DMS53 (cell line): Measurements from ENCODE around the gene GPC3.

Experiments used
- DNase-seq: peaks from one replicate; lab custom pipeline; 2025; lab: John Stamatoyannopoulos, UW

GPC3 gene

DNA sequence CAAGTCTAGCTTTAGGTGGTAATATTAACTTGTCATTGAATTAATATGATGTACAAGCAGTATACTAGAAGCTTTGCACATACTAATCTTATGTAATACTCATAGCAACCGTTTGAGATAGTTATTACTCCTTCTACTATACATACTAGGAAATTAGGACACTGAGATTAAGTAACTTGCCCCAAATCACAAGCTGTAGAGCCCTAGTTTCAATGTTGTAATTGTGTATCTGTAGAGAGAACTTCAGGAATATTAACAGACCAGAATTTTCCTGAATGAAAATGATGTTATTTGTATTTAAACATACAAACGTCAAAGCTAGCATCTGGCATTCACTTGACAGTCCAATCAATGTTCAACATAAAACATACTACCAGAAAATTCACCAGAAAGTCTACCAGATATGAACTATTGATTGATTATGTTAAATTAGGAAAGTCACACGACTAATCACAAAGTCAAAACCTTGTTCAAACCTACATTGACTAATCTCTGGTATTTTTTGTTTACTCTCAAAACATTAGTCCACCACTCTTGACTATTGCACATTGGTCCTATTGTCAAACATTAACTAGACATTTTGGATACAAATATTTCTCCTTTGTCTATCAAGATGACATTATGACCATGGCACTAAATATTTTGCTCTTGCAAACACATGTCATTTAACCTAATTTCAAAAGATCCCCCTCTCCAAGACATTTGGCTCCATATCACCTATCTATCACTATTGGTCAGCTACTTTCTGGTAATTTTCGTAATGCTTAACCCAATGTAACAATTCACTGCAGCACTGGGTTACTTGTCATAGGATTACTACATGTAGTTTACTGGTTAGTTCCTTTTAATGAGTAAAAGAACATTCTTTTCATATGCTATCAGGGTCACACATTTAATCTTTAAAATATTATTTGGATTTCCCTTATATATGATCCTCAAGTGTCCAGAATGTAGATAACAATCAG, 100.7 kb downstream of the GPC3 start:
- DNase-seq, result peak; percentile 41

DNA sequence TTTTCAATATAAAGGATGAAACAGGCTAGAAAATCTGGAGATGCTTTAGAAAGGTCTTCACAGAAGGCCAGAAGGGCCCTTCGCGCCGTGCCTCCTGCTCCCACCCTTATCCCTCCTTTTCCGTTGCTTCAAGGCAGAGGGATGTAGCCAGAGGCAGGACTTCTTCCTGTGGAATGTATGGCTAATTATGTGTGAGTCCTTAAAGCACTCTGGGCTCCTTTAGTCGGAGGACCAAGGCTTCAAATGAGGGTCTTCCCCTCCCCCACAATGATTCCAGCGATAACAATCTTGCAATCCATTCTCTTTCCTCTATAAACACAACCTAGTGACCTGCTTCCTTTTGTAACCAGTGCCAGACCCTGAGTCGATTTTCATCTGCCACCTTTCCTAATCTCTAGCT, 103.5 kb downstream of the GPC3 start:
- DNase-seq, result no peak

DNA sequence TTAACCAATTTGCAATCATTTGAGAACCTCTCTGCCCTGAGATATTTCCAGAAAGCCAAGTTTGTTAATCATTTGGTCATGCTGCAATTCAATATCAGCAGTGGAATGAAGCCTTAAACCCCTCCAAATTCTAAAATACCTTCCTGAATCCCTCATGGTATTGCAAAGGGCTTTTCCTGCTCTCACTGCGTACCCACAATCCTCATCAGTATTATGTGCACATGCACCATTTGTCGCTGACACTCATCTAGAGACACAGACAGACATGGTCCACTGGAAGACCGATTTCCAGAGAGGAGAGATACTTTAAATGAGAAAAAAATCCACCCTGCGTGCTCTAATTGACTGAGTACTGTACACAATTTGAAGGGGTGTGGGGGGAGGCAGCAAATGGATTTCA, 104.4 kb downstream of the GPC3 start:
- DNase-seq, result no peak

DNA sequence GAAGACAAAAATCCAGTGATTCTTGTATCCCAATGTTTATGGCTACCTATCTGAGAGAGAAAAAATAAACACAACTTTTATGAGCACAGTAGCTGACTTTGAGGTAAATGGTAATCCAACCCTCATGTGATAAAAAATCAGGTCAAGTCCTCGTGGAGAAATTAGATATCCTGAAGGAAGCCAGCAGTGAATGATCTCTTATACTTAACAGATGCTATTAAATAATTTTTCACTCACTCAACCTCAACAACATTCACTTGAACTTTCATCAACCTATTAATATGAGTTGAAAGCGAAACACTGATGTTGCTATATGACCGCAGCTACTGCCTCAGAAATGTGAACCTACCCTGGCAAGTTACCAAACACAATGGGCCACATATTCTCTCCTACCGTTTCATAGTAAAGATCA, 105.4 kb downstream of the GPC3 start:
- no peak for DNase-seq

DNA sequence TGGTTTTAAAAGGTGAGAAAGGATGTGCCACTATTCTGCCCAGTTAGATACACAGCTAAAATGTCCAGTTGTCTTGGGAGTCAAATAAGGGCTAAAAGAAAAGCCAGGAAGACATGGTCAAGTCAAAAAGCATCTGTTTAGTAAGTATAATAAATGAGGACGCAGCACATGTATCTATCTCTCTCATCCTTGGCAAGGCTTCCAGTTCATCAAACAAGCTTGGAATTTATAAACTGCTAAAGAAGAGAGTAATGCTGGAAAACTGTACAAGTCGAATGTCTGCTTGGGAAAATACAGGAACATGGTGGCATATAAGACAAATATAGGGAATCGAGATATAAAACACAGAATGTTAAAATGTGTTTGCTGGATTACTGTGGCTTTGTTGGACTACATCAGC, 106.7 kb downstream of the GPC3 start:
- no peak for DNase-seq

DNA sequence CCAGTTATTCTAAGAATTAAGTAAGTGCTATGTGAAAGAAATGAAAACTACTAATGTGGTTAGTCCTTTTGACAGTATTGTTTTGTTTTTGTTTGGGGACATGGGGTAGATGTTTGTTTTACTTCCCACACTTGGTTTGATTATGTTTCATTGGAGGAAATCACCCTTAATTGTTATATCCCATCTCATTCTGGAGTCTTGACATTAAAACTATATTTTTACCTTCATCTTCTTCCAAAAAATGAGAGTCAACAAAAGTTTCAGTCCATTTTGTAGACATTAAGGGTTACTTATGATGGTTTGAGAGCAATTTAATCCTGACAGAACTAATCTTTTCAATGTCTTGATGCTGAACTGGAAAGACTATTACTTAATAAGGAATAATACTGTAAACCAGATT, 108.7 kb downstream of the GPC3 start:
- no peak for DNase-seq

DNA sequence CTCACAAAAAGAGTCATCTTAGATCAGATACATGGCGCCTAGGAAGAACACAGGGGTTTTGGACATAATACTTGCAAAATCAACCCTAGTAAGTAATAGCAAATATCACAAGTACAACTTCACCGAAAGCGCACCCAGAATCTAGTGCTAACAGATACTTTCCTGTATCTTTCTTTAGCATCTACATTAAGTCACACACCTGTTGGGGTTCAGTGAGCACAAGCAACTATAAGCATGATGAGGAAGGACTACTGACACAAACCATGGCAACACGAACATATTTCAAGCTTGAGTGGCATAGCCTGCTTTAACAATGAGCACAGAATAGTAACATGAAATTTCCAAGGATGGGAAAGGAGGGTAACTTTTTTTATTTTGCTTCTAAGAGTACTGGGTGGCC, 116.1 kb downstream of the GPC3 start:
- DNase-seq, result no peak

DNA sequence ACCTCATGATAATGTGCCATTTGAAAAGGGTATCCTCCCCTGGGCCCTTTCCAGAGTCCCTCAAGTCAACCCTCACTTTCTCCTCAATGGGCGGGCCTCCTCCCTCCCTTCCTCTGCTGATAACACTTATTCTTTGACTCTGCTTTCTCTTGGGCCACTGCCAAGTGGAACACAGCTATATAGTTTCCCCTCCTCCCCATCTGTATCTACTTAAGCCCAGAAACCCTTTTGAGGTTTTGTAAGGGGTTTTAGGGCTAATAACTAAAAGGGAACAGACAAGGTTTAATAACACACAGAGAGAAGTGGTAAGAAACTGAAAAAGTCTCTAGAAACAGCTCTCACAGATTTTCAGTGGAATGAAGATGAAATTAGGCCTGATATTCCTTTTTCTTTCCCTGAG, 116.7 kb downstream of the GPC3 start:
- no peak for DNase-seq

DNA sequence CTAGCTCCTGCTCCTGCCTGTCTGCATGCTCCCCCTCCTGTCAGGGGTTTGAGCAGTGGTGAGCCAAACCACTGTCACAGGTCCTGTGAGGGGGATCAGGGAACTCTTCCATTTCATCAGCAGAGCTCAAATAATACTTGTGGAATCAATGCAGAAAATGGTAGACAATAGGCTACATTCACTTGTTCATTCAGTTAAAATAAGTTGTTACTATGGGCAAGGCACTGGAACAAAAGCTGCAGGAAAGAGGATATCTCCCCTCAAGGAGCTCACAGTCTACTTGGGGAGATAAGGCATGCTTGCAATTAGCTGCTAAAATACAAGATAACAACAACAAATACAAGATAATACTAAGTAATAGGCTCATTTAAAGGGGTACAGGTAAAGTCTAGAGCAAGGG, 117.1 kb downstream of the GPC3 start:
- DNase-seq, result no peak

DNA sequence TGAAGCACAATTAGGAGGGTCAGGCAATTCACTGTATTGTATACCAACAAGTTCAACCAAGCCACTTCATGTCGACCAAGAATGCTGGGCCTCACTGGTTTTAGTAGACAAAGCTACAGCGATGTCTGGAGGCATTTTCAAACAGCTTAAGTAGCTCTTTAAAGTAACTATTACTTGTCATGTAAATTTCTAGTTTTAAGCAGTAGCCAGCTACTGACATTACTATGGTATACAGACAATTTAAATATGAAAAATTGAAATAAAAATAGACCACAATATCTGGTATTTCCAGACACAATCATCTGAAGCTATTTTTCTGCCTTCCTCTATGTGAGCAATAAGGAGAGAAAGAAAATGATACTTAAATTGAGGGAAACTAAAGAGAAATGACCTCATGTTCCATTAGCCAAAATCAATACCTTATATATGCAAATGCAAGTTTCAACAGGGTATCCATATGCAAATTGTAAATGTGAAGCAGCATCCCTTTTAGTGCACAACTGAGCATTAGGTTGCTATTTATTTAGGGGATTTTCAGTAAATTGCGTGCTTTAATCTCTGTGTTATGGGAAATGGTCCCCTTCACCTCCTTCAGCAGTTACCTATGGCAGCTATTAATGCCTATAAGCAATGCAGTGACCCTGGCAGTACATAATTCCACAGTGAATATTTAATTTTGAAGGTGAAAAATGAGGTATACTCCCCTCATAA, 119.5 kb downstream of the GPC3 start:
- no peak for DNase-seq

DNA sequence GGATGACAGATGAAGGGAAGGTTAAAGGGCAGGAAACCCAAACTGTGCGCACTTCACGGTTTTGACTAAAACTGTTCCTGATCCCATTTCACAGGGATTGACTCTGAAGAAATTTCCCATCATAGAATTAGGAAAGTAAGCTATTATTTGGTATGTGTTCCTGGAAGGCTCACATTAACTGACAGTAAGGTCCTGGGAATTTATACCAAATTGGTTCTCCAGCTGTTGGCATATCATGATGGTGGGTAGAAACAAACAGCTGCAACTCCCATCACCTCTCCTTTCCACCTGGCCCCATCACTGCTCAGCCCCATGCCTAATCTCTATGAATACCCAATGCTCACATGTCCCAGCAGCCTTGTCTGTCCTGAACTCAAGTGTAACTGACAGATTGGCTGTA, 121.2 kb downstream of the GPC3 start:
- DNase-seq, result no peak

DNA sequence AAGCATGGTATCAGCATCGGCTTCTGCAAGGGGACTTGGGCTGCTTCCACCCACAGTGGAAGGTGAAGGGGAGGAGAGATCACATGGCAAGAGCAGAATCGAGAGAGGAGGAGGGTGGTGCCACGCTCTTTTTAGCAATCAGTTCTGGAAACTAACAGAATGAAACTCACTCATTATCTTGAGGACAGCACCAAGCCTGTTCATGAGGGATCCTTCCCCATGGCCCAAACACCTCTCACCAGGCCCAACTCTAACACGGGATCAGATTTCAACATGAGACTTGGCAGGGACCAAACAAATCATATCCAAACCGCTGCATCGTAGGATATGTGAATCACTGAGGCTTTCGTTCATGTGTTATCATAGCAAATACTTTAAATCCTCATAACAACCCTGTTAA, 125.5 kb downstream of the GPC3 start:
- DNase-seq, result peak; percentile 53

DNA sequence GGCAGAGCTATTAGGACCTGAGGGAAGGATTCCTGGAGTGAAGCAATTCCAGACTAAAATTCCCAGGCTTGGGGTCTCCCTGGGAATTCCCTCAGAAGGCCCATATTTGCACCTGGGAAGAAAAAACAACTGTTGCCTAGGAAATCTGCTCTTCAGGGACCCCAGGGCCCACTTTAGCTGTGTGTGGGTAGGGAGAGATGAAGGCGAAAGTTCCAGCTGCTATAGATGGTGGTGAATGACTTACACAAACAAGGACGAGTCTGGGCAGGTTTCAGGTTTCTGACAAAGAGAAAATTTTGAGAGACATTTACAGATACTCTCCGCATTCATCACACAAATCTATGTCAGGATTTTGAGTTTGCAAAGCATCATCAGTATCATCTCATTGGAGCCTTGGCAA, 126.1 kb downstream of the GPC3 start:
- DNase-seq, result peak; percentile 61

DNA sequence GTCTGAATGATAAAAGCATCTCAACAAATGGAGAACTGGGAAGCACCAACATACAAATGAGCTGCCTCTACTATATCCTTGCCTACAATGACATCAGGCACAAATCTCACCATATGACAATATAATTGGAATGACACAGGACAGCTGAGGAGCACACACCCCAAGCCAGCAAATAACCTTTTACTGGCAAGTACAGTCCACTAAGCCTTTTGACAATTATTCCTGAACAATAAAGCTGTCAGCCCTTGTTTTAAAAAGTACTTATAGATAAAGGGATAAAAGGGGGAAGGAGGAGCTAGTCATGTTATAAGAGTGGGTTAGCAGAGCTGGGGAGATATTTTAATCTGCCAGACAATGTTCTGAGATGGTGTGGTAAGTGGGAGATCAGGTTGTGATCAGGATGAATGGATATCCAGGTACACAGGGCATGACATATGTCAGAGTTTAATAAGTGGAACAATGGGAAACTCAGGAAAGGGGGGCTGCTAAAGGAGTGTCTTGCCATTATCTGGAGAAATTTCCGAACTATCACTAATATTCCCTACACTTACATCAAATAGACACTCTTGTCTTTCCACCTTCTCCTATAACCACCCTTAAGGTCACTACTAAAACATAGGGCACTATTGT, 127.6 kb downstream of the GPC3 start:
- no peak for DNase-seq

DNA sequence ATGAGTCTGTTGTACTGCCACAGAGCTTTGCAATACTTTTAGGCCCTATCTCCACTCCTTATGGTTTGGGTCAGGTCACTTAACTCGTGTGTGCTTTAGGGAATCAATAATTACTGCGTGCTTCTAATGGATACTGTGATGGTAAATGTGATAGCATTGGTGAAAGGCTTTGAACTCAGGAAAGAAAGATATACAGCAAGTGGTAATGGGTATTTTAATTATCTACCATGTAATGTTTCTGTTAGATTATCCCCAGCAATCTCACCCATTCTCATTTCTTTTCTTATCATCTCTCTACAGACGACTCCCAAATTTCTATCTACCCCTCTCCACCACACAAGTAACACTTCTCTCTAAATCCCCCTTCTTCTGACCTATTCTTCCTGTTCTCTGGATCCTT, 128.6 kb downstream of the GPC3 start:
- DNase-seq, result no peak

DNA sequence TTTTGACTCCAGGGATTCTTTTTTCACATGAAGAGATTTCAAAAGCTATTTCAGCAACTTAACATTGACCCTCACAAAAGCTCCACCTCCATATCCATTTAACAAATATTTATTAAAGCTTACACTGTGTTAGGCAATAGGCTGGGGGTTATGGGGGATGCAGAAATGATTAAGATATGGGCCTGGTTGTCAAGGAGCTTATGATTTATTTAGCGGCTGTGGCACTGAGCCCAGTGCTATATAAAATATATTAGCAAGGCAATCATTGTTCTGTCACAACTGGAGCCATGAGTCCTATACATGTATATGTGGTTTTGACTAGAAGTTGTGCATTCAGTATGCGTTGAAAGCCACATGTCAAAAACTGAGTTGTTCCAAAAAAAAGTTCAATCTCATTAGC, 131.1 kb downstream of the GPC3 start:
- DNase-seq, result no peak

DNA sequence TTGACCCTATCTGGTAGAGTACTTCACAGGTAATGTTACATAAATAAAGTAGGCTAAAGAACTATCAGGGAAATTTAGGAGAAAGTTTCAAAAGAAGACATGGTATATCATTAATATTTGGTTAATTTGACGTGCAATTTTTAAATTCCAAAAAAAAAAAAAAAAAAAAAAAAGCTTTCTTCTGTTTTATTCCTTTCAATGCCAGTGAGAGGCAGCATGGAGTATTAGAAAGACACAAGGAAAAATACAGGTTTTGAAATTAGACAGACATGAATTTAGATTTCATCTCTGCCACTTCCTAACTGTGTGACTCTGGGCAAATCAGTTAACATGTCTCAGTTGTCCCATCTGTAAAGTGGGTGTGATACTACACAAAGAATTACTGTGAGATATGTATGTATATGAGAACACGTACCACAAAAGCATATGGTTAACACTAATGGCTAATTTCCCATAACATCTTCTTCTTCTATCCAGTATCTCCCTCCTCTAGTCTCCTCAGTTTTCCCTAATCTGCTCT, 132.5 kb downstream of the GPC3 start:
- peak; percentile 23 for DNase-seq

DNA sequence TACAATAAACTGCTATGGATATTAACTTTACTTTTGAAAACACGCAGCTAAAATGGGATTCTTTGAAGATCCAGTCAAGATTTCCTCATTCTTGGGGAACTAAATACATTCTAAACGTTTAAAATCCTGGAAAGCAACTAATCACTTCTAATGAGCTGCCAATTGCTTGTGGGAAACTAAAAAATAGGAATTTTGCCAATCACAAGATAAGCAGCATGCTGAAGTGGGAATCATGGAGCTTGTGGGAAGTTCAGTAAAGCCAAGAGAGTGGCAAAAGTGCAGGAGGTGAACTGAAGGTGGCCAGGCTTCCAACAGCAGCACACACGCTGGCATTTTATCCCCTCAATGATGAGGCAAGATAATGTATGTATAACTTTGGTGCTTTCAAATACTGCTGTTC, 133.0 kb downstream of the GPC3 start:
- no peak for DNase-seq

DNA sequence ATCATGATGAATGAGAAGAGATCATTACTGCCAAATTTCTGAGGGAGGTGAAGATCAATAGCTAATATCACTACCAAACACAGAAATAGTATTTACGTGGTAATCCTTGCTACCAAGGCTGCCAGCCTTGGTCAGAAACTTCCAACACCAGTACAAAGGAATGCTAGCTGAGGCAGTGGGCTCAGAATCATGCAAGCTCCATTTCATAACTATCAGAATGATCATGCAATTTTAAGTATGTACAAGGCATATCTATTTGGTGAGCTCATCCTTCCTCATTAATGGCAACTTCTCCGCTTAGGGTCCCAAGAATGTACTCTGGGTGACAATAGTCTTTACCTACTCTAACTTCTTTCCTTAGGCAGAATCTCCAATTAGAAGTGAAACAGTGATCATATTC, 135.0 kb downstream of the GPC3 start:
- no peak for DNase-seq

DNA sequence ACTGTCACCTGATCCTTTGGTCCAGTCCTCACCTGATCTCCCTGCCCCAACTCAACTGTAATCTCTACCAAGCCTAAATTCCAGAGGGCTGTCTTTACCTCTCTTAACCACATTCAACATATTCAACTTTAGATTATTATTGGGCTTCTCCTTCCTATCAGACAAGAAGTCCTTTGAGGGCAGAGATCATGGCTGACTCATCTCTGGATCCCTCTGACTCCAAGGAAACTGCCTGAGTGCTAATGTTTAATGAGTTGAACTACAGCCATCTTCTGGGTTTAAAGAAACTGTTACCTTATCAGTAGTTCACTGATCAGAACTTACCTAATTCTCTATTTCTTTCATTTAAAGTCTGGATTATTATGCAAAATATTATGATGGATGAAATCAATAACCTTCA, 135.7 kb downstream of the GPC3 start:
- DNase-seq, result peak; percentile 26

DNA sequence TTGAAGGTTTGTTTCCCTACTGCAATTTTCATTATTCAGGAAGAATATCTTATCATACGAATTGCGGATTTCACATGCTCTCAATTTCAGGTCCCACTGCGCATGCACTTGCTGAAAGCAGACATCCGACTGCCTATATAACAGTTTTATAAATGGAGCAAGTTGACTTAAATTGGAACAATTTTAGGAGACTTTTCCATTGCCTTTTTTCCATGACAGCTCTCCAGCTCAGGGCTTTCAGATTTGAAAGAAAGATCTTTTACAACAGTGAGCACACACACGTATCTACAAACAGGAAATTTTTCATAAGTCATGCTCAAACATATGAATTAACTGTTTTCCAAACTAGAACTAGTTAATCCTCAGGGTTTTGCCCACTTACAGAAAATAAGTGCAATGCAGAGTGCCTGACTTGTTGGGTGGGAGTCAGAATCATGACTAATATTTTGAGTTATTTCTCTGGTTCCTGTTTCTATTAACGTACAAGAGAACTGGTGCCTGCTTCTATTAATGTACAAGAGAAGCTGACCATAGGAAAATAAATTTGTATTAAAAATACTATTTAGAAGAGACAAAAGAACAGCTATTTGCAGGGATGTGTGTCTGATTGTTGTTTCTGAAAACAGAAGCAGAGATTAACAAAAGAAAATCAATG, 137.9 kb downstream of the GPC3 start:
- no peak for DNase-seq

DNA sequence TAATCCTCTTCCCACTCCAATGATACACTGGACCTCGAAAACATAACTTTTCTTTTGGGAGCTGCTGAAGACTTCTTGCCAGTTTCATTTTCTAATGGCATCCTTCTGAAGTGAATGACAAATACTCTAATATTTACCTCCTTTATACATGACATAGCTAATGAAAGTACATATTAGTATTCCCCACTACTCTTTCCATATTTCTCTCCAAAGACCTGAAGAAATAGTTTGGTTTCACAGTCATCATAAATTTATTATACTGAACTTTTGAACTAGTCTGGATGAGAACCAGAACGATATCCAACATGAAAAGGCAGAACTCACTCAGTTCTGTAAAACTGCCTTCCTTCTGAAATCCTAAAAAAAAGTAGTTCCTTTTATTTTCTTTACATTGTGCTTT, 139.1 kb downstream of the GPC3 start:
- no peak for DNase-seq
